Measurements from ENCODE around the gene SH3BGRL2. TPM values are rescaled to one million over a fixed set of nuclear protein-coding genes. Genes with fewer than 3 reads are reported as not detected.

The SH3BGRL2 gene
- polyA plus RNA-seq, 1 donor (not counting 4 experiments of a cell fraction or from before 2014, with no cell fraction given): 3.8 TPM

- Histone ChIP-seq H3K27ac (ENCODE audit: control insufficient read depth, insufficient read depth, low read length) (no peak overlapping the region), H3K79me2 (ENCODE audit: control insufficient read depth, insufficient read depth, low read length) (no peaks in the 10 kb centered on the region), H3K4me2 (ENCODE audit: control insufficient read depth, extremely low read depth, insufficient read depth, low read depth, low read length) (no peak overlapping the region), H3K27me3 (ENCODE audit: control insufficient read depth, extremely low read depth, insufficient read depth, low read length) (no peaks in the 10 kb centered on the region), H3K9me1 (ENCODE audit: control insufficient read depth, extremely low read depth, insufficient read depth, low read length) (no peaks in the 10 kb centered on the region), H3K36me3 (ENCODE audit: control insufficient read depth in 2 of 2, extremely low read depth in 1 of 2, insufficient read depth in 2 of 2, low read length in 2 of 2) (no peaks in the 10 kb centered on the region), H3K4me1 (ENCODE audit: control insufficient read depth, extremely low read depth, insufficient read depth, low read length) (no peaks in the 10 kb centered on the region), H2AFZ (ENCODE audit: control insufficient read depth, low read length) (no peak overlapping the region), H3K9ac (ENCODE audit: control insufficient read depth, extremely low read depth, insufficient read depth, low read length) (no peak overlapping the region), H4K20me1 (ENCODE audit: control insufficient read depth, extremely low read depth, insufficient read depth, low read length) (no peaks in the 10 kb centered on the region), H3K9me3 (ENCODE audit: control insufficient read depth, low read depth, low read length) (no peaks in the 10 kb centered on the region), H3K4me3 (ENCODE audit: control insufficient read depth in 2 of 3, extremely low read depth in 1 of 3, insufficient read depth in 2 of 3, low read depth in 1 of 3, low read length in 3 of 3) (no peak overlapping the region)
- DNase-seq (ENCODE audit: low read depth, low spot score) (no peak), FAIRE-seq (no peak)
- TF ChIP-seq EZH2 (IDR thresholded peaks at IDR 0.05; ENCODE audit: low read length) (no peak), CTCF (optimal IDR thresholded peaks at IDR 0.05 in 1 of 3, IDR thresholded peaks at IDR 0.05 in 1 of 3, conservative IDR thresholded peaks at IDR 0.05 in 1 of 3; ENCODE audit: extremely low read depth in 1 of 3, insufficient read depth in 2 of 3, low read length in 3 of 3) (no peak)
- dilution Hi-C loops (cut with MboI; ENCODE audit: extremely low pct_ligation_motif_present, low sequenced_read_pairs): no loop called here
Observed at GRCh38 chr6:79717989-79718388, 86.9 kb downstream of the SH3BGRL2 start.

GRCh38 chr6:79718509-79719247 lies 87.5 kb downstream of the SH3BGRL2 start:
- Histone ChIP-seq H4K20me1 (ENCODE audit: control insufficient read depth, extremely low read depth, insufficient read depth, low read length) (no peaks in the 10 kb centered on the region), H3K4me1 (ENCODE audit: control insufficient read depth, extremely low read depth, insufficient read depth, low read length) (no peaks in the 10 kb centered on the region), H3K9ac (ENCODE audit: control insufficient read depth, extremely low read depth, insufficient read depth, low read length) (no peak overlapping the region), H3K27me3 (ENCODE audit: control insufficient read depth, extremely low read depth, insufficient read depth, low read length) (no peaks in the 10 kb centered on the region), H3K9me1 (ENCODE audit: control insufficient read depth, extremely low read depth, insufficient read depth, low read length) (no peaks in the 10 kb centered on the region), H3K4me3 (ENCODE audit: control insufficient read depth in 2 of 3, extremely low read depth in 1 of 3, insufficient read depth in 2 of 3, low read depth in 1 of 3, low read length in 3 of 3) (no peak overlapping the region), H3K79me2 (ENCODE audit: control insufficient read depth, insufficient read depth, low read length) (no peaks in the 10 kb centered on the region), H3K27ac (ENCODE audit: control insufficient read depth, insufficient read depth, low read length) (no peak overlapping the region), H3K36me3 (ENCODE audit: control insufficient read depth in 2 of 2, extremely low read depth in 1 of 2, insufficient read depth in 2 of 2, low read length in 2 of 2) (no peaks in the 10 kb centered on the region), H3K4me2 (ENCODE audit: control insufficient read depth, extremely low read depth, insufficient read depth, low read depth, low read length) (no peak overlapping the region), H2AFZ (ENCODE audit: control insufficient read depth, low read length) (no peak overlapping the region), H3K9me3 (ENCODE audit: control insufficient read depth, low read depth, low read length) (no peaks in the 10 kb centered on the region)
- DNase-seq (ENCODE audit: low read depth, low spot score) (no peak), FAIRE-seq (no peak)
- dilution Hi-C loops (cut with MboI; ENCODE audit: extremely low pct_ligation_motif_present, low sequenced_read_pairs): no loop called here
- TF ChIP-seq EZH2 (IDR thresholded peaks at IDR 0.05; ENCODE audit: low read length) (no peak), CTCF (optimal IDR thresholded peaks at IDR 0.05 in 1 of 3, IDR thresholded peaks at IDR 0.05 in 1 of 3, conservative IDR thresholded peaks at IDR 0.05 in 1 of 3; ENCODE audit: extremely low read depth in 1 of 3, insufficient read depth in 2 of 3, low read length in 3 of 3) (no peak)
